SK-N-SH (cell line): ENCODE results near the gene CD302.

Source experiments
- JUND ChIP-seq: IDR thresholded peaks from 2 replicates; pipeline ENCODE4 v1.4.0; 2012
- NFIC ChIP-seq: IDR thresholded peaks from 2 replicates; pipeline ENCODE4 v1.4.0; 2012; ENCODE audit warnings: borderline replicate concordance
- NRF1 ChIP-seq: IDR thresholded peaks from 2 replicates; pipeline ENCODE4 v1.6.1; 2012; ENCODE audit warnings: low read depth, mild to moderate bottlenecking, low read length
- RAD21 ChIP-seq: IDR thresholded peaks from 2 replicates; pipeline ENCODE4 v1.6.1; 2012; ENCODE audit warnings: mild to moderate bottlenecking, low read length

GRCh38 chr2:159750873-159751272 is 47.1 kb downstream of the CD302 start:
- TF ChIP-seq JUND = no peak
- TF ChIP-seq NFIC = no peak
- TF ChIP-seq RAD21 = no peak
- TF ChIP-seq NRF1 = no peak
